Prostate gland (tissue), 2 donors: ENCODE results near the gene SRRM4.

Experiments used
- CTCF ChIP-seq, 4 experiments: fragments of 200-600 bp in 2 of 4; fragments of 450-650 bp in 2 of 4; sonication (generic) in 2 of 4; IDR thresholded peaks; 1 replicate in 3 of 4; 2 replicates in 1 of 4; pipeline ENCODE4 v1.5.1; 2016 to 2019; ENCODE audit warnings: antibody characterized with exemption in 4 of 4, mild to moderate bottlenecking in 2 of 4, moderate library complexity in 2 of 4
- POLR2A ChIP-seq: fragments of 450-650 bp; IDR thresholded peaks from one replicate; pipeline ENCODE4 v1.6.1; 2016; ENCODE audit warnings: antibody characterized with exemption, mild to moderate bottlenecking
- POLR2AphosphoS5 ChIP-seq: sonication (generic); formaldehyde crosslinking; IDR thresholded peaks from one replicate; pipeline ENCODE4 v1.6.1; 2017; ENCODE audit warnings: antibody characterized with exemption

GRCh38 chr12:119211884-119212283 is 230.5 kb downstream of the SRRM4 start:
- TF ChIP-seq CTCF (IDR thresholded peaks at IDR 0.05) (no peak), POLR2A (no peak), POLR2AphosphoS5 (no peak)
